Frontal cortex (tissue), 4 donors: ENCODE data around the gene TRAPPC3. TPM values are rescaled to one million over a fixed set of nuclear protein-coding genes. Genes with fewer than 3 reads are reported as not detected.

ENCODE experiments used
- DNase-seq, 2 donors: peaks; one replicate each; pipeline ENCODE4 v3.0.0; 2012; ENCODE audit warnings: low spot score in 2 of 2
- FAIRE-seq: peaks from 2 replicates; lab custom pipeline; 2012; peaks lifted over from hg19 to GRCh38; lab: Jason Lieb, UNC
- total RNA-seq: library from RNA; depleted of rRNA; stranded (reverse); fragments of >200 nt; gene quantifications from one replicate; pipeline ENCODE4 v1.2.3, GENCODE V29; 2014
- donor health status: control.
- donor health status: control.
- donor health status: control.

Gene TRAPPC3
- total RNA-seq, 1 donor from 2014 or later, result 43.6 TPM

DNA sequence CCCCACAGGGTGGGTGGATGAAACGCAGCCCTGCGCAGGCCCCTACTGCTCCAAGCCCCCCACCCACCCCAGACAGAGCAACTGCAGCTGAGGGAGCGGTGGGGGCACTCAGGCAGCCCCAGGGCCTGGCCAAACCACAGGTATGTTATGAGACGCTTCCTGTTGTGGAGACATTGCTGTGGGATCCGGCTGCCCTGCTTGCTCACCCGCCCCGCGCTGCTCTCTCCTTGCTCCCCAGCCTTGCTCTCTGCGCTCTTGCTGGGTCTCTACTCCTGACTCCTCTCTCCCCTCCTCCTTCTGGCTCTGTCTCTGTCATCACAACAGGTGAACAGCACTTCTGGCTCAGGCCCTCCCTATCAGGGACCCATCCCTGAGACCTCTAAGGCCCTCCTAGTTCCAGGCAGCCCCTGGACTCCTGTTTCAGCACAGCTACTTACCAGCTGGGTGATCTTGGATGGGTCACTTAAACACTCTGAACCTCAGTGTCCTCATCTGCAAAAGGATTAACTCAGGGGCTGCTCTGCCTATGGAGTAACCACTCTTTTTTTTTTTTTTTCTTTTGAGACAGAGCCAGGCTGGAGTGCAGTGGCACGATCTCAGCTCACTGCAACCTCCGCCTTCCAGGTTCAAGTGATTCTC, 40.1 kb downstream of the TRAPPC3 start:
- DNase-seq (no peak), FAIRE-seq (no peak)

DNA sequence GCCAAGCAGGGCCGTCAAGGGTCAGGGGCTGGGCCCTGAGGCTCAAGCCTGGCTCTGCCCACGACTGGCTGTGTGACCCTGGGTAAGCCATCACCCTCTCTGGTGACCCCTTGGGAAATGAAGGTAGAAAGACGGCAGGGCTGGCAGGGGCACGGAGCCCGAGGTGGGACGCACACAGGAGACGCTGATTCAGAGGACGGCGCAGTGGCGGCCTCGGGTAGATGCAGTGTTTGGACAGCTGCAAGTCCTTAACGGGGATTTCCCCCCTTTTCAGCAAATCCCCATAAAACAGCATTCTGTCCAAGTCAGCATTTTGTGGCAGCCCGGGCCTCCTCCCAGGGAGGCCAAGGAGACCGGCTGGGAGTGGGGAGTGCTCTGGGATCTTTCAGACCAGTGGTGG, 41.0 kb downstream of the TRAPPC3 start:
- no peak for FAIRE-seq
- no peak for DNase-seq

DNA sequence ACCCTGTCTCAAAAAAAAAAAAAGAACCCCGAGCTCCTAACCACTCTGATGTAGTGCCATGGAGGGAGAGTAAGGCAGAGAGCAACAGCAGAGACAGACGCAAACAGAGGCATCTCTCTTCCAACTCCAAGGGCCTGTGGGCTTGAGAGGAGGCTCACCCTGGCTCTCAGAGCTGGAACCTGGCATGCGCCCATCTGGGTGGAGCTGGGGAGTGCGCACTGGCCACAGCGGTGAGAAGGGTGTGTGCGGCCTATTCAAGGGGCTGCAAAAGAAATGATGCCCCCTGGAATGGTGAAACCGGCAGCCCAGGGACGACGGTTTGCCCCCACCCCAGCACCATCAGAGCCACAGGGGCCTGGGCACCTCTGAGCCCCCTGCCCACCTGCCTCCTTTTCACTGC, 41.9 kb downstream of the TRAPPC3 start:
- FAIRE-seq (no peak), DNase-seq (no peak)

DNA sequence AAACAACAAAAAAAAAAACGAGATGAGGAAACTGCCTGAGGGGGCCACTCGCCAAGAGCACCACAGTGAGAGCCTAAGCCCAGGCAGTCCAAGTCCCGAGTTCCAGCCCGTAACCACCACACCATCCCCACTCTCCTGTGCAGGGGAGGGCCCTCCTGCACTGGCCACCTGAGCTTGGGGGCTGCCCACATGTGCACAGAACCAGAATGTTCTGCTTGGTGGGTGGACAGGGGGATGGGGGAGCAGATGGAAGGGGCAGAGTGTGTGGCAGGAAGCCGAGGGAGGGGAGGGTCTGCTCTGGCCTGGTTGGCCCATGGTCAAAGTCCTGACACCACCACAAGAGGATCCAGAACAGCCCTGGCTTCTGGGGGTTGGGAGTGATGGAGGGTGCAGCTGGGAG, 43.0 kb downstream of the TRAPPC3 start:
- no peak for FAIRE-seq
- DNase-seq, result no peak

DNA sequence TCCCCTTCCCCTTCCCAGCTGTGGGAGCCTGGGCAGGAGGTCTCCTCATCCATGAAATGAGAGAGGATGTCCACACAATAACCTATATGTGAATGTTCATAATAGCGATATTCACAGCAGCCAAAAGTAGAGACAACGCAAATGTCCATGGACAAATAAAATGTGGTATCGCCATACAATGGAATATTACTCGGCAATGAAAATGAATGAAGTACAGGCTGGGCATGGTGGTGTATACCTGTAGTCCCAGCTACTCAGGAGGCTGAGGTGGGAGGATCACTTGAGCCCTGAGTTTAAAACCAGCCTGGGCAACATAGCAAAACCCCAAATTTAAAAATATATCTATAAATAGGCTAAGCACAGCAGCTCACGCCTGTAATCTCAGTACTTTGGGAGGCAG, 47.7 kb downstream of the TRAPPC3 start:
- no peak for FAIRE-seq

DNA sequence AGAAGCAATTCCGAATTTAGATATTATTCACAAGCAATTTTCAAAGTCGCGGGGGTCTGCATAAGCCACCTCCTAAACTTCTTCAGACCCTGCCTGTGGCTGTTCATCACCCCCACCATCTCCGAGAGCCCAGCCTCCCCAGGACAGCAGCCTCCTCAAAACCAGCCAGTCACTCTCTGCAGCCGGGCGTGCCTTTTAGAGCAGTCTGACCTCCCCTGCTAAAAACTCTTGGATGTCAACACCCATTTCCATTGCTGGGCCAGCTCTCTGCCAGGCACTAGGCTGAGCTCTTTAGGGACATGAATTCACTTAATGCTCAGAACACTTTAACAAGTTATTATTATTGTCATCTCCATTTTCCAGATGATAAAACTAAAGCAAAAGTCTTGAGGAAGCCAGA, 48.9 kb downstream of the TRAPPC3 start:
- FAIRE-seq, result no peak

More for the DNA sequence above, 47.7 kb downstream of the TRAPPC3 start:
- DNase-seq, result no peak

GRCh38 chr1:36099681-36100341, 49.5 kb downstream of the TRAPPC3 start:
- FAIRE-seq (no peak), DNase-seq (peak; percentile 81 to 87)

More for the DNA sequence above, 48.9 kb downstream of the TRAPPC3 start:
- no peak for DNase-seq

DNA sequence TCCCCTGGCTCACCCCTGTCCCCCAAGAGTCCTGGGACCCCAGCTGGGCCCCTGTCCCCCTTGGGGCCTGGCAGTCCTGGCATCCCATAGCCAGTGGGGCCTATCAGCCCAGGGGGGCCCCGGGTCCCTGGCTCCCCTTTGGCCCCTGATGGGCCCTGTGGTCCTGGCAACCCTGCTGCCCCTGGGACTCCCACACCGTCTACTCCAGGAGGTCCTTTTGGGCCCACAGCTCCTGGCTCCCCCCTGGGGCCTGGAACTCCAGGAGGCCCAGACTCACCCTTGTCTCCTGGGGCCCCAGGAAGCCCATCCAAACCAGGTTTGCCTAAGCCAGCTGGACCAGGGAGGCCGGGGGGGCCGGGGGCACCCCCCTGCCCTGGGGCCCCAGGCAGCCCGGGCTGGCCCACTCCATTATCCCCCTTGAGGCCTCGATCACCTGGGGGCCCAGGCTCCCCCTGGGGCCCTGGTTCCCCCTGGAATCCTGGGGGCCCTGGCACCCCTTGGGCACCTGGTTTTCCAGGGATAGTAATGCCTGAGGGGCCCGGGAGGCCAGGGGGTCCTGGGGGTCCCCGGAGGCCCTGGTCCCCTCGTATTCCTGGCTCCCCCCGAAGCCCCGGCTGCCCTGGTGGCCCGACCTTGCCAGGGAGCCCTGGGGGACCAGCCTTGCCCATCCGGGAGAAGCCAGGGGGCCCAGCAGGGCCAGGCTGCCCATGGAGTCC, 50.5 kb downstream of the TRAPPC3 start:
- no peak for DNase-seq
- no peak for FAIRE-seq

DNA sequence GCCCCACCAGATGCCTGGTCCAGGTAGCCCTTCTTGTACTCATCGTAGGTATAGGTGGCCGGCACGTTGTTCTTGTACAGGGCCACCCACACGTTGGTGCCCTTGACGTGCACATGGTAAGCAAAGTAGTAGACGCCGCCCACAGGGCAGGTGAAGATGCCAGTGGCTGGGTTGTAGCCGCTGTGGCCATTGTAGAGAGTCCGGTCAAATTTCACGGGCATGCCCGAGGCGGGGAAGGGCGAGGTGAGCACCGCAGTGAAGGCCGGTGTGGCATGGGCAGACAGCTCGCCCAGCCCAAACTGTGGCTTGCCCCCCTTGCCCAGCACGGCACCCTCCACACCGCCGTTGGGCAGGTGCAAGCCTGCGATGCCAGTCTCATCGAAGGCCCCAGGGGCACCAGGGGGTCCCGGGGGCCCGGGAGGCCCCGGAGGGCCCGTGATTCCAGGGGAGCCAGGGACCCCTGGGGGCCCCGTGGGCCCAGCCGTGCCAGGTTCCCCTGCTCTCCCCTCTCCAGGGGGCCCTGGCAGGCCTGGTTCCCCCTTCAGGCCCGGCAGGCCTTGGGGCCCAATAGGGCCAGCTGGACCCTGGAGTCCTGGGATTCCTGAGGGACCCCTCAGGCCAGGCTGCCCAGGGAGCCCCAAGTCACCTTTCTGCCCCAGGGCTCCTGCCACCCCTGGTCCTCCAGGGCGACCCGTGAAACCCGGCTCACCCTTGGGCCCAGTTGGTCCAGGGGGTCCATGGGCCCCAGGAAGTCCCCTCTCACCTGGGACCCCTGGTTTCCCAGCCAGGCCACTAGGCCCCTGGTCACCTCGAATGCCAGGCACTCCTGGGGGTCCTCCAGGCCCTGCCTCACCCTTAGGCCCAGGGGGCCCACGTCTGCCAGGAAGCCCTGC, 51.3 kb downstream of the TRAPPC3 start:
- no peak for FAIRE-seq
- DNase-seq, result no peak

DNA sequence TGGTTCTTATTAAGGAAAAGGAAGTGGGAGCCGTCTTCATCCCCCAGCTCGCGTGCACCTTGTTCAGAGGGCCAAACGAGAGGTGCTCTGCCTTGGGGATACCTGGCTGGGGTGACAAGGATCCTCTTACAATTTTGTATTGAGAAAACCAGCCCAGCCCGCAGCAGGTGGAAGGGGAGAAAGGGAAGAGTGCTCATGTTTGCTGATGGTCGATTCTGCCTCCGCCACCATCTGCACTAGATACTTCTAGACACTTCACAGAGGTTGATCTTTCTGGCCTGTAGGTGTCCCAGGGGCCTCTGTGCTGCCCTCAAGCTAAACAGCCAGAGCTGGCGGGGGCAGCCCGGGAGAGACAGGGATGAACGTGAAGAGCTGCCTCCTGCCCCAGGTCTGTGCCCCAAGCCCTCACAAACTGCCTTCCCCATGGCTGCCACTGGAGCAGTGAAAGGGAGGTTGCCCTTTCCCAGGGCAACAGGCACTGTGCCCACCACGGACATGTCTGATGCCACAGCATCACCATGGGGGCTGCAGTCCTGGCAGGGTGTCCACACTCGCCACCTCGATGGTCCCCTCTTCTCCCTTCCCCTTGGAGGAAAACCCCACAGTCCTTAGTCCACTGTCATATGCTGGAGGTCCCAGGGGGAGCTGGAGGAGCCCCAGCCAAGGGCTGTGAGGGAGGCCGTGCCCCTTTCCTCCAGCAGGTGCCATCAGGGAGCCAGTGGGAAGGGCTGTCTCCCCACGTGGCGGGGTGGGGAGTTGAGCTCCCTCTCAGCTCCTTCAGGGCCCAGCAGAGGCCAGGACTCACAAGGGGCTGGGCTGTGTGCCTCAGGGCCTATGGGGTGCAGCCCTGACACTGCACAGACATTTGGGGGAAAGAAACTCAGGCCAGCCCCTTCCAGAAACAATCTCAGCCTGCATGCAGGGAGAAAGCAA, 52.5 kb downstream of the TRAPPC3 start:
- DNase-seq, result no peak
- no peak for FAIRE-seq

- no peak for DNase-seq
- no peak for FAIRE-seq
Observed at GRCh38 chr1:36095760-36096405, 53.4 kb downstream of the TRAPPC3 start.

GRCh38 chr1:36094621-36095061, 54.6 kb downstream of the TRAPPC3 start:
- FAIRE-seq (no peak), DNase-seq (no peak)

- peak; percentile 51 to 74 for DNase-seq
- FAIRE-seq, result no peak
Observed at GRCh38 chr1:36093929-36094328, 55.4 kb downstream of the TRAPPC3 start.

- DNase-seq (no peak), FAIRE-seq (no peak)
Observed at GRCh38 chr1:36093226-36093625, 56.1 kb downstream of the TRAPPC3 start.

DNA sequence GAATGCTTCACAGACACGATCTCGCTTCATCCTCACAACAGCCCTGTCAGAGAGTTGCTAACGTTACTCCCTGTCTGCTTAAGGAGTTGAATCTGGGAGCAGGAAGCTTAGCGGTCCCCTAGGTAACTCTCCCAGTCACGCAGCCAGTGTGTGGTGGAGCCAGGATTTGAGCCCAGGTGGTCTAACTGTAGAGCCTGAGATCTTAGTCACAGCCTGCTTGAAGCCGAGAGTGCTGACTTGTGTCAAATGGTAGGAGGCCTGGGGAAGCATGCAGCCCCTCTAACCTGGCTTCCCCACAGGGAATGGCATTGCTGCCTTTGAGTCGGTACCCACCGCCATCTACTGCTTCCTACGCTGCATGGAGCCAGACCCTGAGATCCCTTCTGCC, 56.5 kb downstream of the TRAPPC3 start:
- no peak for FAIRE-seq
- DNase-seq, result no peak

- FAIRE-seq (no peak), DNase-seq (no peak)
Observed at GRCh38 chr1:36092166-36092797, 57.0 kb downstream of the TRAPPC3 start.

DNA sequence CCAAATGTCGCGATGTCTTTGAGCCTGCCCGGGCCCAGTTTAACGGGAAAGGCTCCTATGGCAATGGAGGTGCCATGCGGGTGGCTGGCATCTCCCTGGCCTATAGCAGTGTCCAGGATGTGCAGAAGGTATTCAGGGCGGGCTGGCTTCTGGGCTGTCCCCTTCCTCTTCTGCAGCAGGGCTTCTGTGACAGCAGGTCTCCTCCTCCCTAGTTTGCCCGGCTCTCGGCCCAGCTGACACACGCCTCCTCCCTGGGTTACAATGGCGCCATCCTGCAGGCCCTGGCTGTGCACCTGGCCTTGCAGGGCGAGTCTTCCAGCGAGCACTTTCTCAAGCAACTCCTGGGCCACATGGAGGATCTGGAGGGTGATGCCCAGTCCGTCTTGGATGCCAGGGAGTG, 57.6 kb downstream of the TRAPPC3 start:
- DNase-seq, result no peak
- no peak for FAIRE-seq

GRCh38 chr1:36091141-36091540, 58.1 kb downstream of the TRAPPC3 start:
- no peak for DNase-seq
- no peak for FAIRE-seq
